Measurements from ENCODE around the gene PLXNB2. TPM values are rescaled to one million over a fixed set of nuclear protein-coding genes. Genes with fewer than 3 reads are reported as not detected.
A peak's percentile ranks its signal among the peaks of the same experiment; 100 is the strongest.

PLXNB2 gene
- total RNA-seq, 1 donor from 2014 or later = 352 TPM

DNA sequence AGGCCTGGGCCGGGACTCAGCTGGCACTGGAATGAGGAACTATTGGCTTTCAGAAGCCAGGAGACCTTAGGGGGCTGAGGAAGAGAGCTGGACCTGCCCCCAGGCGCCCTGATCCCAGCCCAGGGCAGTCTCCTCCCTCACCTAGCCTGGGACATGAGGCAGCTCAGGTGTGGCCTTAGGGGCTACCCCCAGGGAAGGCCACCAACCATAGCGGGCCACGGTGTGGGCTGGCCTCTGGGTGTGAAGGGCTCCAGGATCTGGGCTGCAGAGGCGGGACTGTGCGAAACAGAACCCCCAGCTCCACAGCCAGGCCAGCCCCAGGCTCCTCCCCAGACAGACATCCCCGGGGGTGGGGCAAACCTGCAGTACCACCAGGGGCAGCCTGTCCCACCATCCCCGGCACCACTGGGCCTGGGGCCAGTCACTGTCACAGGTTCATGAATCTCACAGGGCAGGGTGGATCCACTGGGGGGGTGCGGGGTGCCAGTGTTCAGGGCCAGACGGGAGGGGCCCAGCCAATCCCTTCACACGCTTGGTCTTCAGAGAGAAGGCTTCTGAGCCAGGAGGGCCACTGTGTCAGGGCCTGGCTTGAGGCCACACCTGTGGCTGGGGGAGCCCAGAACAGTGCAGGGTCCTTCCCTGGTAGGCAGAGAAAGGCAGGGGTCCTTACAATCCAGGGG lies 3.5 kb downstream of the PLXNB2 start:
- Mint-ChIP-seq H3K27ac (peak overlapping the region; percentile 98), H3K4me3 (peak overlapping the region; percentile 87), H3K36me3 (peaks cover 4% of the 10 kb centered on the region), H3K4me1 (ENCODE audit: unreplicated experiment) (peaks cover 24% of the 10 kb centered on the region), H3K9me3 (no peaks in the 10 kb centered on the region), H3K27me3 (no peaks in the 10 kb centered on the region)
- no peak for TF ChIP-seq CTCF (conservative IDR thresholded peaks at IDR 0.05)
- no peak for DNase-seq (ENCODE audit: extremely low spot score, unreplicated experiment)

- Mint-ChIP-seq H3K9me3 (no peaks in the 10 kb centered on the region), H3K36me3 (peaks cover 4% of the 10 kb centered on the region), H3K4me1 (ENCODE audit: unreplicated experiment) (peaks cover 20% of the 10 kb centered on the region), H3K4me3 (peak overlapping the region; percentile 87), H3K27ac (peak overlapping the region; percentile 98), H3K27me3 (no peaks in the 10 kb centered on the region)
- no peak for DNase-seq (ENCODE audit: extremely low spot score, unreplicated experiment)
- no peak for TF ChIP-seq CTCF (conservative IDR thresholded peaks at IDR 0.05)
Measured at GRCh38 chr22:50303515-50303847, 4.0 kb downstream of the PLXNB2 start.

- Mint-ChIP-seq H3K4me1 (ENCODE audit: unreplicated experiment) (peaks cover 21% of the 10 kb centered on the region), H3K27me3 (no peaks in the 10 kb centered on the region), H3K36me3 (peaks cover 4% of the 10 kb centered on the region), H3K4me3 (peak overlapping the region; percentile 25), H3K27ac (peak overlapping the region; percentile 98), H3K9me3 (no peaks in the 10 kb centered on the region)
- DNase-seq (ENCODE audit: extremely low spot score, unreplicated experiment) = no peak
- TF ChIP-seq CTCF (conservative IDR thresholded peaks at IDR 0.05) = no peak
Measured at GRCh38 chr22:50302564-50302963, 4.9 kb downstream of the PLXNB2 start.

- H3K27me3 Mint-ChIP-seq = no peaks in the 10 kb centered on the region
- peak overlapping the region; percentile 62 for H3K4me3 Mint-ChIP-seq
- no peaks in the 10 kb centered on the region for H3K9me3 Mint-ChIP-seq
- H3K36me3 Mint-ChIP-seq = peaks cover 4% of the 10 kb centered on the region
- H3K27ac Mint-ChIP-seq = peak overlapping the region; percentile 34
- no peak for TF ChIP-seq CTCF (conservative IDR thresholded peaks at IDR 0.05)
- H3K4me1 Mint-ChIP-seq (ENCODE audit: unreplicated experiment) = peaks cover 25% of the 10 kb centered on the region
- DNase-seq (ENCODE audit: extremely low spot score, unreplicated experiment) = no peak
Measured at GRCh38 chr22:50302041-50302541, 5.4 kb downstream of the PLXNB2 start.

DNA sequence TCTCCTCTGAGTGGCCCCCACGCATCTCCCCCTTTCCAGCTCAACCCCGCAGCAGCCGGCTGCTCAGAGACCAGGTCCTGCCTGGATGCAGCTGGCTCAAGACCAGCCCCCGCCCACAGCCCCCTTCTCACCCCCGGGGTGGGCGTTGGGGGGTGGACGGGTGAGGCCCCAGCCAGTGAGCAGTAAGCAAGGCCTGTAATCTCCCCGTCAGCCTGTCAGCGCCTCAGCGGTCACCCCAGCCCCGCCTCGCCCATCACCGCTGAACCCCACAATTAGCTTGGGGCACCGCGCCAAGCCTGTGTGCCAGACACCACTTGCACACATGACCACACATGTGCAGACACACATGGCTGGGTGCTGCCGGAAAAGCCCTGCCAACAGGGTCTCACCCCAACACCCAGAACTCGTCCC lies 5.9 kb downstream of the PLXNB2 start:
- peak overlapping the region; percentile 70 for H3K27ac Mint-ChIP-seq
- no peak for TF ChIP-seq CTCF (conservative IDR thresholded peaks at IDR 0.05)
- no peak for DNase-seq (ENCODE audit: extremely low spot score, unreplicated experiment)
- peaks cover 4% of the 10 kb centered on the region for H3K36me3 Mint-ChIP-seq
- H3K4me1 Mint-ChIP-seq (ENCODE audit: unreplicated experiment) = peaks cover 25% of the 10 kb centered on the region
- no peaks in the 10 kb centered on the region for H3K27me3 Mint-ChIP-seq
- peak overlapping the region; percentile 66 for H3K4me3 Mint-ChIP-seq
- no peaks in the 10 kb centered on the region for H3K9me3 Mint-ChIP-seq

Data from type B pancreatic cell (in vitro differentiated cells).